ENCODE data around the gene VEPH1. TPM values are rescaled to one million over a fixed set of nuclear protein-coding genes. Genes with fewer than 3 reads are reported as not detected.
A peak's percentile ranks its signal among the peaks of the same experiment; 100 is the strongest.

VEPH1 gene
- total RNA-seq, 1 experiment from 2014 or later = 2.4 TPM

- ChIA-PET CTCF (interaction anchor here (1.2 kb wide), 1 partner anchor 215 kb away, joined by 3 read pairs; no protein-coding TSS in a partner anchor), POLR2A (interaction anchor here (0.7 kb wide), 1 partner anchor 1886 kb away, joined by 4 read pairs; no protein-coding TSS in a partner anchor)
- no peaks in the 10 kb centered on the region for H3K9me3 Mint-ChIP-seq (ENCODE audit: unreplicated experiment)
- peak; percentile 7 for DNase-seq (ENCODE audit: unreplicated experiment)
- peaks cover 8% of the 10 kb centered on the region for H3K4me1 Mint-ChIP-seq (ENCODE audit: insufficient read depth, unreplicated experiment)
- BruUV-seq (replicated peaks) = no TSS peak
- intact Hi-C loops (cut with micrococcal nuclease) = no loop called here
- no peak overlapping the region for H3K4me3 Mint-ChIP-seq (ENCODE audit: unreplicated experiment)
- H3K27me3 Mint-ChIP-seq (ENCODE audit: insufficient read depth, unreplicated experiment) = no peaks in the 10 kb centered on the region
- TF ChIP-seq, protein P1, sequence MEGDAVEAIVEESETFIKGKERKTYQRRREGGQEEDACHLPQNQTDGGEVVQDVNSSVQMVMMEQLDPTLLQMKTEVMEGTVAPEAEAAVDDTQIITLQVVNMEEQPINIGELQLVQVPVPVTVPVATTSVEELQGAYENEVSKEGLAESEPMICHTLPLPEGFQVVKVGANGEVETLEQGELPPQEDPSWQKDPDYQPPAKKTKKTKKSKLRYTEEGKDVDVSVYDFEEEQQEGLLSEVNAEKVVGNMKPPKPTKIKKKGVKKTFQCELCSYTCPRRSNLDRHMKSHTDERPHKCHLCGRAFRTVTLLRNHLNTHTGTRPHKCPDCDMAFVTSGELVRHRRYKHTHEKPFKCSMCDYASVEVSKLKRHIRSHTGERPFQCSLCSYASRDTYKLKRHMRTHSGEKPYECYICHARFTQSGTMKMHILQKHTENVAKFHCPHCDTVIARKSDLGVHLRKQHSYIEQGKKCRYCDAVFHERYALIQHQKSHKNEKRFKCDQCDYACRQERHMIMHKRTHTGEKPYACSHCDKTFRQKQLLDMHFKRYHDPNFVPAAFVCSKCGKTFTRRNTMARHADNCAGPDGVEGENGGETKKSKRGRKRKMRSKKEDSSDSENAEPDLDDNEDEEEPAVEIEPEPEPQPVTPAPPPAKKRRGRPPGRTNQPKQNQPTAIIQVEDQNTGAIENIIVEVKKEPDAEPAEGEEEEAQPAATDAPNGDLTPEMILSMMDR (IDR thresholded peaks at IDR 0.05; ENCODE audit: unreplicated experiment) = no peak
- no peaks in the 10 kb centered on the region for H3K36me3 Mint-ChIP-seq (ENCODE audit: insufficient read depth, unreplicated experiment)
- H3K27ac Mint-ChIP-seq (ENCODE audit: low read depth, unreplicated experiment) = no peak overlapping the region
Observed at GRCh38 chr3:157417247-157417646, 86.0 kb downstream of the VEPH1 start.

GRCh38 chr3:157416347-157417087, 86.7 kb downstream of the VEPH1 start:
- intact Hi-C loops (cut with micrococcal nuclease) = no loop called here
- H3K9me3 Mint-ChIP-seq (ENCODE audit: unreplicated experiment) = no peaks in the 10 kb centered on the region
- H3K36me3 Mint-ChIP-seq (ENCODE audit: insufficient read depth, unreplicated experiment) = no peaks in the 10 kb centered on the region
- H3K4me1 Mint-ChIP-seq (ENCODE audit: insufficient read depth, unreplicated experiment) = peaks cover 8% of the 10 kb centered on the region
- BruUV-seq (replicated peaks) = no TSS peak
- H3K27ac Mint-ChIP-seq (ENCODE audit: low read depth, unreplicated experiment) = no peak overlapping the region
- CTCF ChIA-PET = interaction anchor here (0.7 to 1.4 kb wide), 2 partner anchors 29 to 1513 kb away, joined by 3 to 4 read pairs; no protein-coding TSS in a partner anchor
- DNase-seq (ENCODE audit: unreplicated experiment) = no peak
- TF ChIP-seq, protein P1 (IDR thresholded peaks at IDR 0.05; ENCODE audit: unreplicated experiment) = no peak
- no peaks in the 10 kb centered on the region for H3K27me3 Mint-ChIP-seq (ENCODE audit: insufficient read depth, unreplicated experiment)
- POLR2A ChIA-PET = no interaction called here
- H3K4me3 Mint-ChIP-seq (ENCODE audit: unreplicated experiment) = no peak overlapping the region

DNA sequence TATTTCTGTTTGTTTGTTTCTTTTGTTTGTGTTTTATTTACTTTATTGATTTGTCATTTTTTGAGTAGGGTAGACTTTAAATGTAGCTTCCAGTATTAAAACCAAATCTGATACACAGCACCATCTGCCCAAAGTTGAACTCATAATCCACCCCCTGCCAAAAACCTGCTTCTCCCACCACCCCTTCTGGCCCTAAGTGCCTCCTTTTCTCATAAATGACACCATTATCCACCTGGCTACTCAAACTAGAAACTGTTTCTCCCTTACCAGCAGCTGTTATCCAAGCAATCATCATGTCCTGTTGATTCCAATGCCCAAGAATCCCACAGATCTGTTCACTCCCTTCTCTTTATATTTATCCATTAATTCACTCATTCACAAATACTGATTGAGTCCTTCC, 88.4 kb downstream of the VEPH1 start:
- intact Hi-C loops (cut with micrococcal nuclease) = no loop called here
- Mint-ChIP-seq H3K4me1 (ENCODE audit: insufficient read depth, unreplicated experiment) (peaks cover 8% of the 10 kb centered on the region), H3K27me3 (ENCODE audit: insufficient read depth, unreplicated experiment) (no peaks in the 10 kb centered on the region), H3K9me3 (ENCODE audit: unreplicated experiment) (no peaks in the 10 kb centered on the region), H3K27ac (ENCODE audit: low read depth, unreplicated experiment) (no peak overlapping the region), H3K36me3 (ENCODE audit: insufficient read depth, unreplicated experiment) (no peaks in the 10 kb centered on the region), H3K4me3 (ENCODE audit: unreplicated experiment) (no peak overlapping the region)
- no peak for DNase-seq (ENCODE audit: unreplicated experiment)
- ChIA-PET CTCF (interaction anchor here (1.4 kb wide), 1 partner anchor 30 kb away, joined by 3 read pairs; no protein-coding TSS in a partner anchor), POLR2A (no interaction called here)
- no TSS peak for BruUV-seq (replicated peaks)
- TF ChIP-seq, protein P1 (IDR thresholded peaks at IDR 0.05; ENCODE audit: unreplicated experiment) = no peak

DNA sequence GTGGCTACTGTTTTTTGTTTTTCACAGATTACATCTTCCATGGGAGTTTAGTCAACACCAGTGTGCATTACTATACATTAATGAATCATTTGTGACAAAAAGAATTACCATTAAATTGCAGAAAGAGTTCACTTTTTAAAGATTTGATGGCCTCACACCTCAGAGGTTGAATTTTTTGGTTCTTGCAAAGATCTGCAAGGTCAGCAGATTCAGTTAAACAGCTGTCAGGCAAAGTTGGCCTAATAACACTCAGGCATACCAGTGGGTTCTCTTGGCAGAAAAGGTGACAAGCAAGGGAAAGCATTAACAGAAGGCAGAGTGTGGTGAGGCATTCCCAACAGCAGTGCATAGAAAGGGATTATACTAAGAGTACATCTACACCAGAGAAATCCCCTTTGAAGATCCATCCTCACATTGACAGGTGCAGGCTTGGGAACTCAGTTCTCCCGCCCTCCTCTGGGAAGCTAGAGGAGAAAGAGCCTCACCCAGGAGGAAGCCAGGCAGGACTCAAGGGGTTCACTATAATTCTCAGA, 90.8 kb downstream of the VEPH1 start:
- no peak overlapping the region for H3K4me3 Mint-ChIP-seq (ENCODE audit: unreplicated experiment)
- H3K4me1 Mint-ChIP-seq (ENCODE audit: insufficient read depth, unreplicated experiment) = peaks cover 14% of the 10 kb centered on the region
- no peaks in the 10 kb centered on the region for H3K27me3 Mint-ChIP-seq (ENCODE audit: insufficient read depth, unreplicated experiment)
- no peaks in the 10 kb centered on the region for H3K9me3 Mint-ChIP-seq (ENCODE audit: unreplicated experiment)
- H3K36me3 Mint-ChIP-seq (ENCODE audit: insufficient read depth, unreplicated experiment) = no peaks in the 10 kb centered on the region
- intact Hi-C loops (cut with micrococcal nuclease) = no loop called here
- DNase-seq (ENCODE audit: unreplicated experiment) = no peak
- POLR2A ChIA-PET = no interaction called here
- H3K27ac Mint-ChIP-seq (ENCODE audit: low read depth, unreplicated experiment) = no peak overlapping the region
- CTCF ChIA-PET = no interaction called here
- TF ChIP-seq, protein P1 (IDR thresholded peaks at IDR 0.05; ENCODE audit: unreplicated experiment) = no peak
- BruUV-seq (replicated peaks) = no TSS peak
